Measurements from ENCODE around the gene KRTAP10-10. TPM values are rescaled to one million over a fixed set of nuclear protein-coding genes. Genes with fewer than 3 reads are reported as not detected.

The KRTAP10-10 gene
- total and polyA plus RNA-seq, 9 of the 15 experiments (the other 6 are each of a cell fraction or from before 2014, with no cell fraction given): not detected

GRCh38 chr21:44601596-44602462 lies 35.3 kb upstream of the KRTAP10-10 start:
- in situ Hi-C loops (cut with MboI): no loop called here
- Histone ChIP-seq H3K36me3 (ENCODE audit: control insufficient read depth, insufficient read depth, low read length) (no peaks in the 10 kb centered on the region), H2AFZ (ENCODE audit: low read depth, low read length) (no peak overlapping the region), H3K79me2 (ENCODE audit: control insufficient read depth, insufficient read depth, low read length) (no peaks in the 10 kb centered on the region), H3K9ac (ENCODE audit: insufficient read depth in 1 of 2, low read depth in 2 of 2, low read length in 2 of 2) (no peak overlapping the region), H3K9me3 (replicated peaks; ENCODE audit: control insufficient read depth, insufficient read depth, low read depth, low read length) (no peaks in the 10 kb centered on the region), H3K4me2 (ENCODE audit: insufficient read depth, low read length) (no peak overlapping the region), H4K20me1 (replicated peaks; ENCODE audit: control insufficient read depth, insufficient read depth, low read length) (no peaks in the 10 kb centered on the region), H3K9me1 (ENCODE audit: control insufficient read depth, insufficient read depth, low read length) (no peaks in the 10 kb centered on the region), H3K27ac (ENCODE audit: extremely low read depth, low read depth, low read length) (no peak overlapping the region), H3K4me1 (replicated peaks in 1 of 2; ENCODE audit: control insufficient read depth in 2 of 2, insufficient read depth in 2 of 2, low read length in 2 of 2) (peaks cover 0 to 16% of the 10 kb centered on the region in 2 experiments; a peak in 1 of 5 replicates), H3K4me3 (no peak overlapping the region), H3K27me3 (ENCODE audit: control insufficient read depth in 2 of 2, insufficient read depth in 2 of 2, low read length in 2 of 2) (peaks cover 9 to 43% of the 10 kb centered on the region in 2 experiments)
- WGBS (ENCODE audit: insufficient coverage, low coverage, missing lambda C conversion rate): 2% methylated on average over 19 of the region's 23 CpGs
- no TSS peak for BruUV-seq (replicated peaks)
- no peak for TF ChIP-seq SMARCB1 (IDR thresholded peaks at IDR 0.05; ENCODE audit: insufficient read length, low read depth)
- no peak for TF ChIP-seq HINFP (tag; conservative IDR thresholded peaks at IDR 0.05; ENCODE audit: low read depth)
- no peak for TF ChIP-seq RAD21 (CRISPR knock-in tag; conservative IDR thresholded peaks at IDR 0.05 in 1 of 2, IDR thresholded peaks at IDR 0.05 in 1 of 2)
- no peak for TF ChIP-seq PCBP1 (IDR thresholded peaks at IDR 0.05; ENCODE audit: low read depth, low read length, poor library complexity, severe bottlenecking)
- no peak for TF ChIP-seq DACH1 (IDR thresholded peaks at IDR 0.05; ENCODE audit: partially characterized antibody)
- TF ChIP-seq ILK (tag; IDR thresholded peaks at IDR 0.05; ENCODE audit: borderline replicate concordance, low read depth): no peak
- TF ChIP-seq ZNF644 (tag; IDR thresholded peaks at IDR 0.05; ENCODE audit: low read depth): no peak
- TF ChIP-seq MTA1 (IDR thresholded peaks at IDR 0.05; ENCODE audit: borderline replicate concordance): no peak
- TF ChIP-seq ZBTB43 (CRISPR knock-in tag; IDR thresholded peaks at IDR 0.05): no peak
- TF ChIP-seq JUND (IDR thresholded peaks at IDR 0.05; ENCODE audit: borderline replicate concordance, low read depth, low read length): no peak
- no peak for TF ChIP-seq JUND (tag; IDR thresholded peaks at IDR 0.05; ENCODE audit: borderline replicate concordance, low read depth, low read length)
- no peak for TF ChIP-seq FOSL1 (tag; conservative IDR thresholded peaks at IDR 0.05)
- no peak for TF ChIP-seq RFX5 (IDR thresholded peaks at IDR 0.05; ENCODE audit: low read depth, low read length)
- TF ChIP-seq EP300 (IDR thresholded peaks at IDR 0.05; ENCODE audit: low read length): no peak
- TF ChIP-seq DNMT1 (IDR thresholded peaks at IDR 0.05): no peak
- TF ChIP-seq TARDBP (IDR thresholded peaks at IDR 0.05): no peak
- no peak for TF ChIP-seq E2F5 (CRISPR knock-in tag; IDR thresholded peaks at IDR 0.05)
- CTCF ChIA-PET (ENCODE audit: low intra/inter-chr PET ratio): no interaction called here
- intact Hi-C loops (cut with micrococcal nuclease): no loop called here
- DNase-seq (ENCODE audit: extremely low read depth in 1 of 4, low spot score in 3 of 4): no peak
- no peak for ATAC-seq
- no peak for FAIRE-seq
- POLR2A ChIA-PET: interaction anchor here (0.6 to 0.9 kb wide), 3 partner anchors 8 to 93 kb away, joined by 3 to 4 read pairs (median 3); no protein-coding TSS in a partner anchor

Measured in K562 (cell line).